A673 (cell line): ENCODE data around the gene CTRB2.

ENCODE experiments used
- CTCF ChIP-seq: fragments of 300-800, 200-600 bp; sonication (generic); conservative IDR thresholded peaks from 2 replicates; pipeline ENCODE4 v1.5.1; 2017; ENCODE audit warnings: low read depth, mild to moderate bottlenecking, antibody characterized with exemption, low read length, moderate library complexity, mixed read lengths
- EZH2 ChIP-seq: fragments of 200-600 bp; sonication (generic); IDR thresholded peaks from 2 replicates; pipeline ENCODE4 v1.6.1; 2017; ENCODE audit warnings: borderline replicate concordance, low read depth, mild to moderate bottlenecking, mixed read lengths, antibody characterized with exemption, low read length; ENCODE audit not compliant: poor library complexity, severe bottlenecking

- TF ChIP-seq CTCF (no peak), EZH2 (no peak)
Observed at GRCh38 chr16:75241955-75242354, 35.0 kb upstream of the CTRB2 start.
